GM10248 (cell line): ENCODE data around the gene MAPT.

Experiments
- CTCF ChIA-PET: fragments of 300-600 bp; sonication (Branson Sonifier 250); formaldehyde crosslinking; extraction: SDS; loops from one replicate; lab custom pipeline; 2021; ENCODE audit warnings: antibody characterized with exemption; lab: Yijun Ruan, JAX
- POLR2A ChIA-PET: fragments of 350-650 bp; sonication (Branson Sonifier 250); formaldehyde crosslinking; extraction: SDS; loops from one replicate; lab custom pipeline; 2020; ENCODE audit warnings: antibody characterized with exemption; lab: Yijun Ruan, JAX
- DNase-seq: peaks from one replicate; pipeline ENCODE4 v3.0.0; 2012; ENCODE audit errors: extremely low spot score
- CTCF ChIP-seq: IDR thresholded peaks from 2 replicates; pipeline ENCODE4 v1.5.1; 2012; ENCODE audit warnings: mild to moderate bottlenecking, low read depth; ENCODE audit errors: extremely low read depth, missing control alignments, control extremely low read depth

MAPT gene

GRCh38 chr17:46008591-46008990, 114.2 kb downstream of the MAPT start:
- no peak for TF ChIP-seq CTCF
- POLR2A ChIA-PET = no interaction called here

GRCh38 chr17:46009681-46010596, 115.6 kb downstream of the MAPT start:
- DNase-seq = no peak
- TF ChIP-seq CTCF = no peak
- ChIA-PET POLR2A (no interaction called here), CTCF (interaction anchor here (1.1 kb wide), 1 partner anchor 8 kb away, joined by 4 read pairs; no protein-coding TSS in a partner anchor)

More at GRCh38 chr17:46008591-46008990, 114.2 kb downstream of the MAPT start:
- no peak for DNase-seq
- CTCF ChIA-PET = no interaction called here

GRCh38 chr17:46010597-46011186, 116.3 kb downstream of the MAPT start:
- DNase-seq = no peak
- no peak for TF ChIP-seq CTCF
- ChIA-PET CTCF (interaction anchor here (1.1 to 1.7 kb wide), 2 partner anchors 8 to 9 kb away, joined by 4 to 6 read pairs; no protein-coding TSS in a partner anchor), POLR2A (no interaction called here)

GRCh38 chr17:46011711-46012505, 117.6 kb downstream of the MAPT start:
- no peak for DNase-seq
- CTCF ChIA-PET = interaction anchor here (1.2 to 1.7 kb wide), 2 partner anchors 9 to 12 kb away, joined by 3 to 6 read pairs; no protein-coding TSS in a partner anchor
- POLR2A ChIA-PET = interaction anchor here (0.6 kb wide), 1 partner anchor 14 kb away, joined by 4 read pairs; no protein-coding TSS in a partner anchor
- no peak for TF ChIP-seq CTCF

- DNase-seq = no peak
- ChIA-PET CTCF (interaction anchor here (1.2 to 2.3 kb wide), 6 partner anchors 9 to 274 kb away, joined by 3 to 11 read pairs (median 5); no protein-coding TSS in a partner anchor), POLR2A (no interaction called here)
- TF ChIP-seq CTCF = no peak
Measured at GRCh38 chr17:46012506-46013079, 118.2 kb downstream of the MAPT start.

GRCh38 chr17:46013127-46013501, 118.8 kb downstream of the MAPT start:
- ChIA-PET CTCF (interaction anchor here (0.8 to 2.3 kb wide), 6 partner anchors 9 to 274 kb away, joined by 3 to 11 read pairs (median 4); no protein-coding TSS in a partner anchor), POLR2A (no interaction called here)
- no peak for TF ChIP-seq CTCF
- no peak for DNase-seq
